Measurements from ENCODE around the gene EHF. TPM values are rescaled to one million over a fixed set of nuclear protein-coding genes. Genes with fewer than 3 reads are reported as not detected.
"Not testable (repeated sequence)": the region's sequence is repeated elsewhere in the genome, so short reads cannot be mapped to it uniquely, and the experiment has no call there.

The EHF gene
- total and polyA plus RNA-seq, 9 donors: 0.06 to 102 (median 5.9) TPM; not detected in 1

DNA sequence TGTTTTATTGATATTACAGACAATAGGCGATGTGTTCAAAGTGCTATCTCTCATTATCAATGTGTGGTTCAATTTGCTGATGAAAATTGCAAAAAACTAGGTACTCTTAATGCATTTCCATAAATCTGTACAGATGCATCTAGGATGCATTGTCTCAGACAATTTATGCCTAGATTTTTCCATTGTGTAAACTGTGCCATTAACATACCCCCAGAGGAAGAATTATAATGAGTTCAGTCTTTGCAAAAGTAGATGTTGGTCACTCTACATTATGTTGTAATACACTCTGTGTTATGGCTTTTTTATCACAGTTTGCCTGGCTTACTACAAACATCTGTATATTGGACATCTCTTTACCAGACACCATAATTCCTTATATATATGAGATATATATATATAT lies 62.5 kb downstream of the EHF start:
- 78 to 87% (median 84%) methylated on average over 1 of the region's 1 CpG for WGBS, 3 donors
- TF ChIP-seq POLR2A (IDR thresholded peaks at IDR 0.05) (no peak), EP300 (IDR thresholded peaks at IDR 0.05) (no peak)
- TF ChIP-seq, protein P1, sequence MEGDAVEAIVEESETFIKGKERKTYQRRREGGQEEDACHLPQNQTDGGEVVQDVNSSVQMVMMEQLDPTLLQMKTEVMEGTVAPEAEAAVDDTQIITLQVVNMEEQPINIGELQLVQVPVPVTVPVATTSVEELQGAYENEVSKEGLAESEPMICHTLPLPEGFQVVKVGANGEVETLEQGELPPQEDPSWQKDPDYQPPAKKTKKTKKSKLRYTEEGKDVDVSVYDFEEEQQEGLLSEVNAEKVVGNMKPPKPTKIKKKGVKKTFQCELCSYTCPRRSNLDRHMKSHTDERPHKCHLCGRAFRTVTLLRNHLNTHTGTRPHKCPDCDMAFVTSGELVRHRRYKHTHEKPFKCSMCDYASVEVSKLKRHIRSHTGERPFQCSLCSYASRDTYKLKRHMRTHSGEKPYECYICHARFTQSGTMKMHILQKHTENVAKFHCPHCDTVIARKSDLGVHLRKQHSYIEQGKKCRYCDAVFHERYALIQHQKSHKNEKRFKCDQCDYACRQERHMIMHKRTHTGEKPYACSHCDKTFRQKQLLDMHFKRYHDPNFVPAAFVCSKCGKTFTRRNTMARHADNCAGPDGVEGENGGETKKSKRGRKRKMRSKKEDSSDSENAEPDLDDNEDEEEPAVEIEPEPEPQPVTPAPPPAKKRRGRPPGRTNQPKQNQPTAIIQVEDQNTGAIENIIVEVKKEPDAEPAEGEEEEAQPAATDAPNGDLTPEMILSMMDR (IDR thresholded peaks at IDR 0.05): no peak
- intact Hi-C loops (cut with DNase I): no loop called here

GRCh38 chr11:34685864-34686263 lies 65.0 kb downstream of the EHF start:
- no peaks in the 10 kb centered on the region for H3K4me1 ChIP-seq (ENCODE audit: insufficient read depth)
- H3K27me3 ChIP-seq: no peaks in the 10 kb centered on the region
- H3K4me3 ChIP-seq: no peak overlapping the region
- 98% methylated on average over 2 of the region's 2 CpGs for WGBS, 3 donors
- no peaks in the 10 kb centered on the region for H3K36me3 ChIP-seq
- H3K9me3 ChIP-seq: no peaks in the 10 kb centered on the region
- DNase-seq: no peak
- intact Hi-C loops (cut with DNase I): no loop called here
- TF ChIP-seq, protein P1 (IDR thresholded peaks at IDR 0.05): no peak
- TF ChIP-seq EP300 (IDR thresholded peaks at IDR 0.05): no peak
- no peak for TF ChIP-seq POLR2A (IDR thresholded peaks at IDR 0.05)
- no peak overlapping the region for H3K27ac ChIP-seq

More for the DNA sequence above, 62.5 kb downstream of the EHF start:
- Histone ChIP-seq H3K27me3 (no peaks in the 10 kb centered on the region), H3K27ac (no peak overlapping the region), H3K36me3 (no peaks in the 10 kb centered on the region), H3K9me3 (no peaks in the 10 kb centered on the region), H3K4me3 (no peak overlapping the region), H3K4me1 (ENCODE audit: insufficient read depth) (no peaks in the 10 kb centered on the region)
- DNase-seq: no peak

GRCh38 chr11:34692299-34692698 lies 71.4 kb downstream of the EHF start:
- DNase-seq; H3K36me3 ChIP-seq; H3K9me3 ChIP-seq; H3K27me3 ChIP-seq; H3K4me3 ChIP-seq; H3K4me1 ChIP-seq (ENCODE audit: insufficient read depth); H3K27ac ChIP-seq; intact Hi-C loops (cut with DNase I): not testable (repeated sequence)
- WGBS, 3 donors: 78 to 88% (median 83%) methylated on average over 19 to 26 of the region's 26 CpGs

DNA sequence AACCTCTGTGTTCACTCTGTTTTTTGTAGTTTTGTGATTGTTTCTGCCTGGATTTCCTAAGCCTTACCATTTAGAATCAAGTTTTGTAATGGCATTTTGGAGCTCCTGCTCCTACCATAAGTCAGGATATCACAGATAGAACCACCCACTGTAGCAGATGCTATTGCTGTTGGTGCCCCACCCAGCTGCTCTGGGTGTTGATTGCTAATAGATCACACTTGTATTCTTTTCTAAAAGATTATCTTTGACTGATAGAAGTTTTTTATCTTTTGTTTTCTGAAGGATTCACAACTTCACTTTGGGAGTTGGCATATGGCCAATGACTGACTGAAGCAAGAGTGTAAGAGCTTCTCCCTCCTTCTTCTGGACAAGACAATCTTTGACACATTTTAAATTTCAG lies 76.0 kb downstream of the EHF start:
- no peak for DNase-seq
- intact Hi-C loops (cut with DNase I): no loop called here
- Histone ChIP-seq H3K36me3 (no peaks in the 10 kb centered on the region), H3K4me3 (no peak overlapping the region), H3K4me1 (ENCODE audit: insufficient read depth) (no peaks in the 10 kb centered on the region), H3K9me3 (no peaks in the 10 kb centered on the region), H3K27me3 (no peaks in the 10 kb centered on the region), H3K27ac (no peak overlapping the region)
- TF ChIP-seq, protein P1 (IDR thresholded peaks at IDR 0.05): no peak
- no peak for TF ChIP-seq POLR2A (IDR thresholded peaks at IDR 0.05)
- TF ChIP-seq EP300 (IDR thresholded peaks at IDR 0.05): no peak

DNA sequence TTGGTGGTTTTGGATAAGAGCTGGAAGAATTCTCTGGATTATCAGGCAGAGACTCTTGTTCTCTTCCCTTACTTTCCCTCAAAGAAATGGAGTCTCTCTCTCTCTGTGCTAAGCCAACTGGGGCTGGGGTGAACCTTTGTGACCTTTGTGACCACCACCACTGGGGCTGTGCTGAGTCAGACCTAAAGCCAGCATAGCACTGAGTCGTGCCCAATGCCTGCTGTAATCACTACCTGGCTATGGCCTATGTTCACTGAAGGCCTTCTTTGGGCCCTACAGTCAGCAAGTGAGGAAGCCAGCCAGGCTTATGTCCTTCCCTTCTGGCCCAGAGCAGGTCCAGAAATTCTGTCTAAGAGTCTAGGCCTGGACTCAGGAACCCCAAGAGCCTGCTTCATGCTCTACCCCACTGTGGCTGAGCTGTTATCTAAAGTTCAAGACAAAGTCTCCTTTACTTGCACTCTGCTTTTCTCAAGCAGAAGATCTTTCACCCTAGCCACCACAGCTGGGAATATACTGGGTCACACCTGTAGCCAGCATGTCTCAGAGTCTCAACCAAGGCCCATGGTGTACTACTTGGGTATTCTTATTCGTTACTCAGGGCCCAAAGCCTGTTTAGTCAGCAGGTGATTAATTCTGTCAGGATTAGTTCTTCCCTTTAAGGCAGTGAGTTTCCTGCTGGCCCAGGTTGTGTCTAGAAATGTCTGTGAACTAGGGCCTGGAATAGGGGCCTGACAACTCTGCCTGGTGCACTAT lies 86.0 kb downstream of the EHF start:
- intact Hi-C loops (cut with DNase I): no loop called here
- TF ChIP-seq EP300 (IDR thresholded peaks at IDR 0.05) (no peak), POLR2A (IDR thresholded peaks at IDR 0.05) (no peak)
- TF ChIP-seq, protein P1 (IDR thresholded peaks at IDR 0.05): no peak
- Histone ChIP-seq H3K36me3 (no peaks in the 10 kb centered on the region), H3K4me3 (no peak overlapping the region), H3K9me3 (no peaks in the 10 kb centered on the region), H3K27me3 (no peaks in the 10 kb centered on the region), H3K27ac (no peak overlapping the region), H3K4me1 (ENCODE audit: insufficient read depth) (no peaks in the 10 kb centered on the region)
- DNase-seq: no peak
- WGBS, 3 donors: 64 to 78% (median 68%) methylated on average over 1 to 2 of the region's 2 CpGs

Data from ovary (tissue), 9 donors.